ENCODE measurements around the gene ARIH2.

- TF ChIP-seq, protein P1, sequence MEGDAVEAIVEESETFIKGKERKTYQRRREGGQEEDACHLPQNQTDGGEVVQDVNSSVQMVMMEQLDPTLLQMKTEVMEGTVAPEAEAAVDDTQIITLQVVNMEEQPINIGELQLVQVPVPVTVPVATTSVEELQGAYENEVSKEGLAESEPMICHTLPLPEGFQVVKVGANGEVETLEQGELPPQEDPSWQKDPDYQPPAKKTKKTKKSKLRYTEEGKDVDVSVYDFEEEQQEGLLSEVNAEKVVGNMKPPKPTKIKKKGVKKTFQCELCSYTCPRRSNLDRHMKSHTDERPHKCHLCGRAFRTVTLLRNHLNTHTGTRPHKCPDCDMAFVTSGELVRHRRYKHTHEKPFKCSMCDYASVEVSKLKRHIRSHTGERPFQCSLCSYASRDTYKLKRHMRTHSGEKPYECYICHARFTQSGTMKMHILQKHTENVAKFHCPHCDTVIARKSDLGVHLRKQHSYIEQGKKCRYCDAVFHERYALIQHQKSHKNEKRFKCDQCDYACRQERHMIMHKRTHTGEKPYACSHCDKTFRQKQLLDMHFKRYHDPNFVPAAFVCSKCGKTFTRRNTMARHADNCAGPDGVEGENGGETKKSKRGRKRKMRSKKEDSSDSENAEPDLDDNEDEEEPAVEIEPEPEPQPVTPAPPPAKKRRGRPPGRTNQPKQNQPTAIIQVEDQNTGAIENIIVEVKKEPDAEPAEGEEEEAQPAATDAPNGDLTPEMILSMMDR (IDR thresholded peaks at IDR 0.05; ENCODE audit: insufficient read depth, low read length, poor library complexity, severe bottlenecking) = no peak
- no peak for TF ChIP-seq EZH2phosphoT487 (conservative IDR thresholded peaks at IDR 0.05; ENCODE audit: low read length)
These were observed 114.1 kb downstream of the ARIH2 start for GRCh38 chr3:49032646-49033304.
